OCI-LY7 (cell line): ENCODE results near the gene TMEM87A.

ENCODE experiments used
- EZH2phosphoT487 ChIP-seq: fragments of 200-600 bp; sonication (generic); IDR thresholded peaks from 2 replicates; pipeline ENCODE4 v1.6.1; 2018; ENCODE audit warnings: low read depth, borderline replicate concordance, mild to moderate bottlenecking, mixed run types, antibody characterized with exemption, low read length, moderate library complexity, mixed read lengths
- TF ChIP-seq, protein P1 (sequence below): fragments of 200-600 bp; sonication (generic); conservative IDR thresholded peaks from 2 replicates; pipeline ENCODE4 v1.5.1; 2014; ENCODE audit warnings: mild to moderate bottlenecking, antibody characterized with exemption, low read length, moderate library complexity, mixed read lengths

DNA sequence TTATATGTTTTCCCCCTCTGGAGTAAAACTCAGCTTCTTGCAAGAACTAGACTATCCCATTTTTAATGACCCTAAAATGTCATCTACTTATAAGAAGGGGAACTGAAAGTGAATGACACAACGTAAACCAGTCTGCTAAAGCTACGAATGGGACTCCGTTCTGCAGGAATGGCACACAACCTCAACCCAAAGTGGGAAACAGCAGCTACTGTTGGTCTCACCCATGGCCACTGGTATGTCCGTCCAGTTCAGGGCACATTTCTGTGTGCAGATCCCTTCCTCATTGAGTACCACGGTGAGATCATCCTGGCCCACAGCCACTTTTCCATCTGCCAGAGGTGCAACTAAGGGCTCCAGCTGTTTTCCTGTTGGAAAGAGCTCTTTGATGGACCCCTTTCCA, 88.9 kb downstream of the TMEM87A start:
- TF ChIP-seq, protein P1, sequence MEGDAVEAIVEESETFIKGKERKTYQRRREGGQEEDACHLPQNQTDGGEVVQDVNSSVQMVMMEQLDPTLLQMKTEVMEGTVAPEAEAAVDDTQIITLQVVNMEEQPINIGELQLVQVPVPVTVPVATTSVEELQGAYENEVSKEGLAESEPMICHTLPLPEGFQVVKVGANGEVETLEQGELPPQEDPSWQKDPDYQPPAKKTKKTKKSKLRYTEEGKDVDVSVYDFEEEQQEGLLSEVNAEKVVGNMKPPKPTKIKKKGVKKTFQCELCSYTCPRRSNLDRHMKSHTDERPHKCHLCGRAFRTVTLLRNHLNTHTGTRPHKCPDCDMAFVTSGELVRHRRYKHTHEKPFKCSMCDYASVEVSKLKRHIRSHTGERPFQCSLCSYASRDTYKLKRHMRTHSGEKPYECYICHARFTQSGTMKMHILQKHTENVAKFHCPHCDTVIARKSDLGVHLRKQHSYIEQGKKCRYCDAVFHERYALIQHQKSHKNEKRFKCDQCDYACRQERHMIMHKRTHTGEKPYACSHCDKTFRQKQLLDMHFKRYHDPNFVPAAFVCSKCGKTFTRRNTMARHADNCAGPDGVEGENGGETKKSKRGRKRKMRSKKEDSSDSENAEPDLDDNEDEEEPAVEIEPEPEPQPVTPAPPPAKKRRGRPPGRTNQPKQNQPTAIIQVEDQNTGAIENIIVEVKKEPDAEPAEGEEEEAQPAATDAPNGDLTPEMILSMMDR = no peak
- TF ChIP-seq EZH2phosphoT487 = no peak
